CD4-positive, alpha-beta T cell (primary cell): ENCODE data around the gene RMI1. TPM values are rescaled to one million over a fixed set of nuclear protein-coding genes. Genes with fewer than 3 reads are reported as not detected.

Experiments
- ATAC-seq: fragments of 200-7000 bp; cut with Tn5 transposase; one replicate; pipeline ENCODE4 v1.10.0; 2022; ENCODE audit warnings: mild to moderate bottlenecking; ENCODE audit not compliant: poor library complexity
- CTCF ChIA-PET: fragments of 350-600 bp; sonication (Branson Sonifier 250); formaldehyde crosslinking; loops from one replicate; lab custom pipeline; 2021; ENCODE audit warnings: antibody characterized with exemption, inconsistent platforms; lab: Charles Lee
- POLR2A ChIA-PET: fragments of 350-600 bp; sonication (Branson Sonifier 250); formaldehyde crosslinking; loops from one replicate; lab custom pipeline; 2021; ENCODE audit warnings: antibody characterized with exemption, inconsistent platforms; lab: Charles Lee
- DNase-seq, 14 experiments: peaks; one replicate each; pipeline ENCODE4 v3.0.0-alpha.2; 2013 to 2020; ENCODE audit warnings: mixed read lengths in 2 of 14
- H3K27ac ChIP-seq, 2 donors: one replicate each; pipeline versions ENCODE4 v1.5.1 to v1.7.0; 2013; ENCODE audit warnings: low read length in 2 of 2, low read depth in 1 of 2, mild to moderate bottlenecking in 1 of 2
- H3K27me3 ChIP-seq, 2 experiments: 1 replicate in 1 of 2; 2 replicates in 1 of 2; pipeline versions ENCODE4 v1.6.1 to v1.7.0; 2013; ENCODE audit warnings: low read length in 2 of 2, control low read depth in 1 of 2, mild to moderate bottlenecking in 1 of 2, moderate library complexity in 1 of 2; ENCODE audit not compliant: insufficient read depth in 2 of 2, control insufficient read depth in 1 of 2
- H3K36me3 ChIP-seq: one replicate; pipeline ENCODE4 v1.6.1; 2013; ENCODE audit warnings: low read length, control low read depth; ENCODE audit not compliant: insufficient read depth
- H3K4me1 ChIP-seq: one replicate; pipeline ENCODE4 v1.6.1; 2013; ENCODE audit warnings: low read length, control low read depth; ENCODE audit not compliant: insufficient read depth
- H3K4me3 ChIP-seq: one replicate; pipeline ENCODE4 v1.5.1; 2013; ENCODE audit warnings: mild to moderate bottlenecking, low read length, moderate library complexity
- H3K9me3 ChIP-seq, 2 experiments: 1 replicate in 1 of 2; 2 replicates in 1 of 2; pipeline versions ENCODE4 v1.6.1 to v1.7.0; 2013; ENCODE audit warnings: low read length in 2 of 2, mild to moderate bottlenecking in 2 of 2, control low read depth in 1 of 2, moderate library complexity in 1 of 2; ENCODE audit not compliant: control insufficient read depth in 1 of 2, insufficient read depth in 1 of 2
- H3K27ac Mint-ChIP-seq: one replicate; pipeline ENCODE4 v1.8.0; 2020; ENCODE audit warnings: mixed read lengths
- H3K27me3 Mint-ChIP-seq: one replicate; pipeline ENCODE4 v1.8.0; 2021; ENCODE audit warnings: mixed read lengths
- H3K36me3 Mint-ChIP-seq: one replicate; pipeline ENCODE4 v1.8.0; 2021; ENCODE audit warnings: low read depth, mixed read lengths
- H3K4me1 Mint-ChIP-seq: one replicate; pipeline ENCODE4 v1.8.0; 2021; ENCODE audit warnings: low read depth, mixed read lengths
- H3K4me3 Mint-ChIP-seq: one replicate; pipeline ENCODE4 v1.8.0; 2020; ENCODE audit warnings: mild to moderate bottlenecking, mixed read lengths
- H3K9me3 Mint-ChIP-seq: one replicate; pipeline ENCODE4 v1.8.0; 2020; ENCODE audit warnings: mixed read lengths
- CTCF ChIP-seq: fragments of 200-600 bp; IDR thresholded peaks from one replicate; pipeline ENCODE4 v1.8.0; 2022; ENCODE audit warnings: antibody characterized with exemption, mild to moderate bottlenecking
- intact Hi-C, 2 experiments: fragments of 100-400 bp; cut with DNase I in 1 of 2; cut with micrococcal nuclease in 1 of 2; formaldehyde crosslinking; loops; one replicate each; pipeline versions ENCODE4 v1.15.1 to v1.9.0; 2023 to 2025; cut with DNase I, micrococcal nuclease
- total RNA-seq, 174 experiments: library from RNA in 2 of 174; stranded (reverse) in 2 of 174; gene quantifications; one replicate each; pipeline ENCODE4 v1.2.3 and lab custom pipeline; 2021 to 2026

Gene RMI1
- total RNA-seq, 2 experiments from 2014 or later = 0.66 to 1.2 TPM

GRCh38 chr9:83981126-83981871 is 694 bp downstream of the RMI1 start:
- Mint-ChIP-seq H3K36me3 (peaks cover 49% of the 10 kb centered on the region), H3K9me3 (no peaks in the 10 kb centered on the region), H3K4me3 (peak overlapping the region; percentile 100), H3K27me3 (no peaks in the 10 kb centered on the region), H3K27ac (peak overlapping the region; percentile 100), H3K4me1 (peaks cover 43% of the 10 kb centered on the region)
- H3K4me1 ChIP-seq = peaks cover 8% of the 10 kb centered on the region
- ChIA-PET POLR2A (interaction anchor here (1.0 to 5.6 kb wide), 17 partner anchors 10 to 360 kb away, joined by 3 to 77 read pairs (median 7); partner anchors contain the start of genes IDNK, KIF27 and UBQLN1), CTCF (interaction anchor here (1.0 kb wide), 2 partner anchors 9 to 60 kb away, joined by 5 read pairs; partner anchors contain the start of gene KIF27)
- ATAC-seq = no peak
- no peaks in the 10 kb centered on the region for H3K9me3 ChIP-seq
- H3K27me3 ChIP-seq = no peaks in the 10 kb centered on the region
- H3K36me3 ChIP-seq = peaks cover 18% of the 10 kb centered on the region
- no peak for TF ChIP-seq CTCF
- intact Hi-C loops = loop anchor here (2.0 to 10.0 kb wide), 6 partner anchors 24 to 1964 kb away; partner anchors contain the start of genes AGTPBP1 (in 1 of the 2), GKAP1 (in 1 of the 2), KIF27 (in 1 of the 2) and NAA35 (in 1 of the 2)
- H3K4me3 ChIP-seq = peak overlapping the region; percentile 100
- DNase-seq = peak in 4 of 14 experiments; percentile 18 to 56 (median 38)
- peak overlapping the region; percentile 98 to 100 for H3K27ac ChIP-seq

DNA sequence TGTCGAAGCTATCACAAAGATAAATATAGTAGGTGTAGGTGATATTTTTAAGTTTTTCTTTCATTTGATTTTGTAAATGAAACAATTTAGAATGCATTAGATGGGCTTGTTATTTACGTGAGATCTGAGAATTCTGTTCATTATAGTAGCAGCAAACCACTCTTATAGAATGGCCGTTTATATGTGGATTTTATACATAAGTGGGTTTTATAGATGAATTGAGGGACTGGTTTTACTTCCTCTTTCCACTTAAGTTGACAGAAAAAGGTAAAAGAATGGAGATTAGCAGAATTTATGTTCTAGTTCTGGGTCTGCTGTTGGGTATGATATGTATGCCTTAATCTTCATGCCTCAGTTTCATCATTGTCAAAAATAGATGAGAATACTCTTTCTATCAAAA is 5.6 kb downstream of the RMI1 start:
- Mint-ChIP-seq H3K4me3 (no peak overlapping the region), H3K27me3 (no peaks in the 10 kb centered on the region), H3K9me3 (no peaks in the 10 kb centered on the region), H3K27ac (no peak overlapping the region), H3K36me3 (peaks cover 17% of the 10 kb centered on the region), H3K4me1 (peaks cover 6% of the 10 kb centered on the region)
- TF ChIP-seq CTCF = no peak
- ChIA-PET CTCF (no interaction called here), POLR2A (no interaction called here)
- Histone ChIP-seq H3K4me3 (no peak overlapping the region), H3K9me3 (no peaks in the 10 kb centered on the region), H3K4me1 (peaks cover 11% of the 10 kb centered on the region), H3K27me3 (no peaks in the 10 kb centered on the region), H3K36me3 (peaks cover 2% of the 10 kb centered on the region), H3K27ac (no peak overlapping the region)
- DNase-seq (no peak), ATAC-seq (no peak)
- intact Hi-C loops = loop anchor here (10.0 kb wide), 3 partner anchors 281 to 1959 kb away; partner anchors contain the start of genes AGTPBP1 (in 1 of the 2), NAA35 (in 1 of the 2) and UBQLN1 (in 1 of the 2)

- no peak overlapping the region for H3K27ac Mint-ChIP-seq
- Histone ChIP-seq H3K36me3 (peaks cover 2% of the 10 kb centered on the region), H3K4me3 (no peak overlapping the region), H3K27me3 (no peaks in the 10 kb centered on the region), H3K4me1 (peaks cover 7% of the 10 kb centered on the region), H3K9me3 (no peaks in the 10 kb centered on the region), H3K27ac (no peak overlapping the region)
- POLR2A ChIA-PET = no interaction called here
- no peaks in the 10 kb centered on the region for H3K4me1 Mint-ChIP-seq
- DNase-seq (peak in 1 of 14 experiments; percentile 39), ATAC-seq (no peak)
- no peaks in the 10 kb centered on the region for H3K27me3 Mint-ChIP-seq
- peaks cover 14% of the 10 kb centered on the region for H3K36me3 Mint-ChIP-seq
- no peak overlapping the region for H3K4me3 Mint-ChIP-seq
- intact Hi-C loops = loop anchor here (10.0 kb wide), 3 partner anchors 282 to 1958 kb away; partner anchors contain the start of genes AGTPBP1 (in 1 of the 2), NAA35 (in 1 of the 2) and UBQLN1 (in 1 of the 2)
- H3K9me3 Mint-ChIP-seq = no peaks in the 10 kb centered on the region
- no peak for TF ChIP-seq CTCF
- CTCF ChIA-PET = no interaction called here
Observed at GRCh38 chr9:83986765-83987401, 6.3 kb downstream of the RMI1 start.
